Measurements from ENCODE around the gene USP9Y.

Gene USP9Y

DNA sequence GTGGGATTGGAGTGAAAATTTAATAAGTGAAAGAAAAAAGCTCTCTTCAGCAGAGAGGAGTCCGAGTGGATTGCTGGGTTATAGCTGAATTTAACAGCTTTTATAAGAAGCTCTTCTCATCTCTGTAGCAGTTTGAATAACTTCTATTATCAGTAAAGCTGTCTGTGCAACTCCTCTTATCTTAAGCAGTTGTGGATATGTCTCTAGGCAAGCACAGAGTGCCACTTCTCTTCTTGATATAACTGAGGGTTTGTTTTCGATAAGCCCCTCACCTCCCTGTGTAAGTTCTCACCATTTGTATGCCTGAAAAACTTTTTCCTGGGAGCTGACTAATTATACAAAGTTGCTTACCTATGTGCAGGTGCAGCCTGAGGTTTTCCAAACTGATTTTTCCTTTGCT lies 43.1 kb downstream of the USP9Y start:
- Mint-ChIP-seq H3K9me3 (no peaks in the 10 kb centered on the region), H3K27ac (no peak overlapping the region), H3K27me3 (ENCODE audit: low read depth) (no peaks in the 10 kb centered on the region), H3K4me3 (no peak overlapping the region), H3K36me3 (ENCODE audit: low read depth) (no peaks in the 10 kb centered on the region), H3K4me1 (no peaks in the 10 kb centered on the region)
- TF ChIP-seq, protein P1, sequence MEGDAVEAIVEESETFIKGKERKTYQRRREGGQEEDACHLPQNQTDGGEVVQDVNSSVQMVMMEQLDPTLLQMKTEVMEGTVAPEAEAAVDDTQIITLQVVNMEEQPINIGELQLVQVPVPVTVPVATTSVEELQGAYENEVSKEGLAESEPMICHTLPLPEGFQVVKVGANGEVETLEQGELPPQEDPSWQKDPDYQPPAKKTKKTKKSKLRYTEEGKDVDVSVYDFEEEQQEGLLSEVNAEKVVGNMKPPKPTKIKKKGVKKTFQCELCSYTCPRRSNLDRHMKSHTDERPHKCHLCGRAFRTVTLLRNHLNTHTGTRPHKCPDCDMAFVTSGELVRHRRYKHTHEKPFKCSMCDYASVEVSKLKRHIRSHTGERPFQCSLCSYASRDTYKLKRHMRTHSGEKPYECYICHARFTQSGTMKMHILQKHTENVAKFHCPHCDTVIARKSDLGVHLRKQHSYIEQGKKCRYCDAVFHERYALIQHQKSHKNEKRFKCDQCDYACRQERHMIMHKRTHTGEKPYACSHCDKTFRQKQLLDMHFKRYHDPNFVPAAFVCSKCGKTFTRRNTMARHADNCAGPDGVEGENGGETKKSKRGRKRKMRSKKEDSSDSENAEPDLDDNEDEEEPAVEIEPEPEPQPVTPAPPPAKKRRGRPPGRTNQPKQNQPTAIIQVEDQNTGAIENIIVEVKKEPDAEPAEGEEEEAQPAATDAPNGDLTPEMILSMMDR (IDR thresholded peaks at IDR 0.05; ENCODE audit: unreplicated experiment in 3 of 3) = no peak

GRCh38 chrY:12749293-12749692 lies 48.3 kb downstream of the USP9Y start:
- Mint-ChIP-seq H3K27me3 (ENCODE audit: low read depth) (no peaks in the 10 kb centered on the region), H3K4me3 (no peak overlapping the region), H3K9me3 (no peaks in the 10 kb centered on the region), H3K4me1 (no peaks in the 10 kb centered on the region), H3K27ac (no peak overlapping the region), H3K36me3 (ENCODE audit: low read depth) (no peaks in the 10 kb centered on the region)
- TF ChIP-seq, protein P1 (IDR thresholded peaks at IDR 0.05; ENCODE audit: unreplicated experiment in 3 of 3) = no peak

GRCh38 chrY:12752856-12753255 lies 51.8 kb downstream of the USP9Y start:
- H3K27me3 Mint-ChIP-seq (ENCODE audit: low read depth) = no peaks in the 10 kb centered on the region
- no peaks in the 10 kb centered on the region for H3K36me3 Mint-ChIP-seq (ENCODE audit: low read depth)
- H3K4me1 Mint-ChIP-seq = no peaks in the 10 kb centered on the region
- TF ChIP-seq, protein P1 (IDR thresholded peaks at IDR 0.05; ENCODE audit: unreplicated experiment in 3 of 3) = no peak
- H3K4me3 Mint-ChIP-seq = no peak overlapping the region
- no peaks in the 10 kb centered on the region for H3K9me3 Mint-ChIP-seq
- no peak overlapping the region for H3K27ac Mint-ChIP-seq

DNA sequence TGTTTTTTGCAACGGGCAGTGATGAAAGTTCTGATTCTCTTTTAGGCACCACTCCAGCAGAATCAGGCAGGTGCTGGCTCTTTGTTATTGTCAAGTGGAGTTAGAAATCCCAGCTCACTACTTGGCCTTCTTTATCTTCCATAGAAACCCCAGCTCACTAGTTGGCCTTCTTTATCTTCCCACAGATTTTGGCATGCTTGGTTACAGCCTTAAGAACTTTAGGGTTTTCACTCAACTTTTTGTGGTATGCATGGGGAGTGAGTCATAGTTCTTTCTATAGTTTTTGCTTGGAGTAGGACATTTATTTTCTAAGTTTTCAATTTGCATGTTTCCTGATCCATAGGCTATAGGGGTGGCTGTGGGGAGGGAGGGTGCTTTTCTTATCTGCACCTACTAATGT lies 55.0 kb downstream of the USP9Y start:
- H3K9me3 Mint-ChIP-seq = no peaks in the 10 kb centered on the region
- TF ChIP-seq, protein P1 (IDR thresholded peaks at IDR 0.05; ENCODE audit: unreplicated experiment in 3 of 3) = no peak
- no peak overlapping the region for H3K4me3 Mint-ChIP-seq
- no peaks in the 10 kb centered on the region for H3K36me3 Mint-ChIP-seq (ENCODE audit: low read depth)
- H3K27me3 Mint-ChIP-seq (ENCODE audit: low read depth) = no peaks in the 10 kb centered on the region
- H3K4me1 Mint-ChIP-seq = no peaks in the 10 kb centered on the region
- no peak overlapping the region for H3K27ac Mint-ChIP-seq

DNA sequence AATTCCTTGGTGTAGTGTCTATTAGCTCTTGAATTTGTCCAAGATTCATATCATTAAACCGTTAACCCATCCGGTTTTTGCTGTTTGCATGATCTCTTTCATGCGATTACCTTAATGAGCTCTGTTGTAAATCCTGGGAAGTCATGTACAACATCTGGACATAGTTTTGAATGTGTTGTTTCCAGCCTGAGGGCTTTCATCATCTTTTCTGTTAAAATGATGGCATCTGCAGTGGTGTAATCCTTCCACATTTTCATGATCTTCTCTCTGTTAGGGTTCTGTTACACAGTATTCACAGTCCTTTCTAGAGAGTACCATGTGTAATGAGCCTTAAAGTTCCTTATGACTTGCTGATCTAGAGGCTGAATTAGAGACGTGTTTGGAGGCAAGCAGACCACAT lies 64.9 kb downstream of the USP9Y start:
- Mint-ChIP-seq H3K27me3 (ENCODE audit: low read depth) (no peaks in the 10 kb centered on the region), H3K4me3 (no peak overlapping the region), H3K27ac (no peak overlapping the region), H3K9me3 (no peaks in the 10 kb centered on the region), H3K4me1 (no peaks in the 10 kb centered on the region), H3K36me3 (ENCODE audit: low read depth) (no peaks in the 10 kb centered on the region)
- TF ChIP-seq, protein P1 (IDR thresholded peaks at IDR 0.05; ENCODE audit: unreplicated experiment in 3 of 3) = no peak

DNA sequence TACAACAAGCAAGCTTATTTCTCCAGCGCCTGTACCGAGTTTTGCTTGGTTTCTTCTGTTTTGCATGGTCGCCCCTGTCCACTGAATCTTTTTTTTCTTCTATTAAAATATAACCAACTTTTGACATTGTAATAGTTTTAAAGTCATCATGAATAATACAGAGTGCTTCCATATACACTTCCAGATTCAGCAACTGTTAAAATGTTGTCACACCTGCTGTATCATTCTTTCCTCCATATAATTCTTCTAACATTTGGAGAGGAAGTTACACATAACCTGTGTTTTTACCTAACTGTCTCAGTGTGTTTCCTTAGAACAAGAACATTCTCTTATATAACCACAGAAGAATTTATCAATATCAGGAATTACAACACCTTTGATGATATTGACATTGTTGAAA lies 83.5 kb downstream of the USP9Y start:
- Mint-ChIP-seq H3K27me3 (ENCODE audit: low read depth) (no peaks in the 10 kb centered on the region), H3K4me3 (no peak overlapping the region), H3K9me3 (no peaks in the 10 kb centered on the region)

More for the DNA sequence above, 83.5 kb downstream of the USP9Y start:
- H3K36me3 Mint-ChIP-seq (ENCODE audit: low read depth) = no peaks in the 10 kb centered on the region
- no peak overlapping the region for H3K27ac Mint-ChIP-seq
- TF ChIP-seq, protein P1 (IDR thresholded peaks at IDR 0.05; ENCODE audit: unreplicated experiment in 3 of 3) = no peak
- H3K4me1 Mint-ChIP-seq = no peaks in the 10 kb centered on the region
